ENCODE data around the gene LRRC74A. TPM values are rescaled to one million over a fixed set of nuclear protein-coding genes. Genes with fewer than 3 reads are reported as not detected.

LRRC74A gene
- total RNA-seq, 2 donors from 2014 or later: not detected

DNA sequence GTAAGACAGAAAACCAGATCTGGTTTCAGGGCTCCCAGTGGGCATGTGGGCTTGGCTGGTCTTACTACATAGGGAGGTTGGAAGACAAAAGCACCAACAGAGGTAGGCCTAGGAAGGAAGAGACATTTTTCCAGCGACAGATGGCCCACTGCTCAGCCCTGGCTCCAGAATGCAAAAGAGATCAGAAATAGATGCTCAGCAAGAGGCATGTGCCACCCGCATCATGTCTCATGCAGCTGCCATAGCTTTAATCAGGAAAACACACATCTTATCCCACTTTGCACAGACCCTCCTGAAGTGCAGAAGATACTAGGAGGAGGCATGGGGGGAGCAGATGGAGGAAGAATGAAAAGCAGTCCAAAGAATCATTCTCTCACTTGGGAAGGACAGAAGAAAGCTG lies 39.6 kb upstream of the LRRC74A start:
- Histone ChIP-seq H3K4me1 (peaks cover 12% of the 10 kb centered on the region), H3K27ac (no peak overlapping the region), H3K36me3 (replicated peaks in 1 of 2; ENCODE audit: insufficient read depth in 1 of 2, low read depth in 2 of 2) (peaks cover 12 to 36% of the 10 kb centered on the region in 2 donors), H3K9me3 (no peaks in the 10 kb centered on the region), H3K27me3 (no peaks in the 10 kb centered on the region), H3K4me3 (no peak overlapping the region)
- no peak for ATAC-seq
- TF ChIP-seq, protein P1, sequence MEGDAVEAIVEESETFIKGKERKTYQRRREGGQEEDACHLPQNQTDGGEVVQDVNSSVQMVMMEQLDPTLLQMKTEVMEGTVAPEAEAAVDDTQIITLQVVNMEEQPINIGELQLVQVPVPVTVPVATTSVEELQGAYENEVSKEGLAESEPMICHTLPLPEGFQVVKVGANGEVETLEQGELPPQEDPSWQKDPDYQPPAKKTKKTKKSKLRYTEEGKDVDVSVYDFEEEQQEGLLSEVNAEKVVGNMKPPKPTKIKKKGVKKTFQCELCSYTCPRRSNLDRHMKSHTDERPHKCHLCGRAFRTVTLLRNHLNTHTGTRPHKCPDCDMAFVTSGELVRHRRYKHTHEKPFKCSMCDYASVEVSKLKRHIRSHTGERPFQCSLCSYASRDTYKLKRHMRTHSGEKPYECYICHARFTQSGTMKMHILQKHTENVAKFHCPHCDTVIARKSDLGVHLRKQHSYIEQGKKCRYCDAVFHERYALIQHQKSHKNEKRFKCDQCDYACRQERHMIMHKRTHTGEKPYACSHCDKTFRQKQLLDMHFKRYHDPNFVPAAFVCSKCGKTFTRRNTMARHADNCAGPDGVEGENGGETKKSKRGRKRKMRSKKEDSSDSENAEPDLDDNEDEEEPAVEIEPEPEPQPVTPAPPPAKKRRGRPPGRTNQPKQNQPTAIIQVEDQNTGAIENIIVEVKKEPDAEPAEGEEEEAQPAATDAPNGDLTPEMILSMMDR (IDR thresholded peaks at IDR 0.05): no peak
- no peak for TF ChIP-seq POLR2A (IDR thresholded peaks at IDR 0.05)
- 87 to 100% methylated on average over 2 of the region's 2 CpGs for WGBS, 2 donors
- DNase-seq: no peak
- intact Hi-C loops (cut with DNase I): no loop called here

DNA sequence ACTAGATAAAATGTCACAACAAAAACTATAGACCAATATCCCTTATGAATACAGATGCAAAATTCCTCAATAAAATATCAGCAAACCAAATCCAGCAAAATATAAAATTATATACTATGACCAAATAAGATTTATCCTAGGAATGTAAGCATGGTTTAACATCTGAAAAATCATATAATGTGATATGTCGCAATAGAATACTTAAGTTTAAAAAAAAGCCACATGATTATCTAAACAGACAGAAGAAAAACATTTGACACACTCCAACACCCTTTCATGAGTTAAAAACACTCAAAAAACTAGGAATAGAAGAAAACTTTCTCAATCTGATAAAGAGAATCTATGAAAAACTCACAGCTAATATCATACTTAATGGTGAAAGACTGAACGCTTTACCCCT lies 33.8 kb upstream of the LRRC74A start:
- ATAC-seq: no peak
- no peaks in the 10 kb centered on the region for H3K4me1 ChIP-seq
- intact Hi-C loops (cut with DNase I): no loop called here
- H3K4me3 ChIP-seq: no peak overlapping the region
- H3K9me3 ChIP-seq: no peaks in the 10 kb centered on the region
- no peaks in the 10 kb centered on the region for H3K27me3 ChIP-seq
- TF ChIP-seq, protein P1 (IDR thresholded peaks at IDR 0.05): no peak
- TF ChIP-seq POLR2A (IDR thresholded peaks at IDR 0.05): no peak
- peaks cover 12 to 34% of the 10 kb centered on the region in 2 donors for H3K36me3 ChIP-seq (replicated peaks in 1 of 2; ENCODE audit: insufficient read depth in 1 of 2, low read depth in 2 of 2)
- WGBS, 2 donors: 90 to 95% methylated on average over 2 of the region's 2 CpGs
- H3K27ac ChIP-seq: no peak overlapping the region
- DNase-seq: no peak

DNA sequence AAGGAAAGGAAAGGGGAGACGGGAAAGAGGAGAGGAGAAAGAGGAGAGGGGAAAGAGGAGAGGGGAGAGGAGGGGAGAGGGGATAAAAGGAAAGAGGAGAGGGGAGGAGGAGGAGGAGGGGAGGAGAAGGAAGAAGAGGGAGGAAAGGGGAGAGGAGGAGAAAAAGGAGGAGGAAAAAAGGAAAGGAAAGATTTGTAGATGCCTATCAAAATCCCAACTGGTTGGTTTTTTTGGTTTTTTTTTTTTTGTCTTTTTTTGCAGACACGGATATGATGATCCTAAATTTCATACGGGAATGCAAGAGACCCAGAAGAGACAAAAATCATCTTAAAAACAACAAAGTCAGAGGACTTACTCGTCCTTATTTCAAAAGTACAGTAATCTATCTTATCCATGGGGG lies 32.9 kb upstream of the LRRC74A start:
- ATAC-seq (no peak), DNase-seq (no peak)
- intact Hi-C loops (cut with DNase I): no loop called here
- Histone ChIP-seq H3K27ac (no peak overlapping the region), H3K4me3 (no peak overlapping the region), H3K27me3 (no peaks in the 10 kb centered on the region), H3K9me3 (no peaks in the 10 kb centered on the region), H3K36me3 (replicated peaks in 1 of 2; ENCODE audit: insufficient read depth in 1 of 2, low read depth in 2 of 2) (peaks cover 8 to 32% of the 10 kb centered on the region in 2 donors), H3K4me1 (no peaks in the 10 kb centered on the region)
- TF ChIP-seq, protein P1 (IDR thresholded peaks at IDR 0.05): no peak
- TF ChIP-seq POLR2A (IDR thresholded peaks at IDR 0.05): no peak
- 83 to 84% methylated on average over 4 of the region's 4 CpGs for WGBS, 2 donors

DNA sequence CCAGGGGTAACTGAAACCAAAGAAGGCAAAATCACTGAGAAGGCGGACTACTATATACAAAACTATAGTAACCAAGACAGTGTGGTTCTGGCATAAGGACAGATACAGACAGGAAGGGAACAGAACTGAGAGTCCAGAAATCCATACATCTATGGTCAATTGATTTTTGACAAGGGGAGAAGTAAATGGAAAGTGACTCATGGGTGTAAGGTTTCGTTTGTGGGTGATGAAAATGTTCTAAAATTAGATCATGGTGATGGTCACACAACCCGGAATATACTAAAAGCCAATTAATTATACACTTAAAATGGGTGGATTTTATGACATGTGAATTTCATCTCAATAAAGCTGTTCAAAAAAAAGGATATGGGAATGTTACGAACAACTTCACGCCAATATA lies 32.3 kb upstream of the LRRC74A start:
- no peaks in the 10 kb centered on the region for H3K9me3 ChIP-seq
- H3K4me1 ChIP-seq: no peaks in the 10 kb centered on the region
- intact Hi-C loops (cut with DNase I): no loop called here
- TF ChIP-seq POLR2A (IDR thresholded peaks at IDR 0.05): no peak
- TF ChIP-seq, protein P1 (IDR thresholded peaks at IDR 0.05): no peak
- no peaks in the 10 kb centered on the region for H3K27me3 ChIP-seq
- H3K4me3 ChIP-seq: no peak overlapping the region
- WGBS, 2 donors: 85% methylated on average over 5 of the region's 5 CpGs
- H3K27ac ChIP-seq: no peak overlapping the region
- DNase-seq: no peak
- no peak for ATAC-seq
- peaks cover 3 to 28% of the 10 kb centered on the region in 2 donors for H3K36me3 ChIP-seq (replicated peaks in 1 of 2; ENCODE audit: insufficient read depth in 1 of 2, low read depth in 2 of 2)

DNA sequence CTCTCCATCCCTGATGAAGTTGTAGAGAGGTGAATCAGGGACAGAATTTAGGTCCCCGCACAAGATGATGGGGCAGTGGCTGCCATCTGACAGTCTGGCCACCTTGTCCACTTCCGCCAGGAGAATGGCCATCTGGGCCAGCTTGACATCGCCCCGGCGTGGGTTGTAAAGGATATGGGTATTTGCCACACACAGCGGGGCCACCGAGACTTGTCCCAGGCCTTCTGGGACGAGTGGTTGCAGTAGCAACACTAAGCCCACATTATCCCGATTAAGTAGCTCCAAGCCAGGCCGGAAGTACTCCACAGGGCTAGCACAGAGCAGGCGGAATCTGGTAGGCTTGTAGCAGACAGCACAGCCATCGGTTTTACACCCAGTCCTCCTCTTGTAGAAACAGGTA lies 19.8 kb upstream of the LRRC74A start:
- ATAC-seq (no peak), DNase-seq (no peak)
- WGBS, 2 donors: 91% methylated on average over 11 to 12 of the region's 12 CpGs
- no peak overlapping the region for H3K4me3 ChIP-seq
- TF ChIP-seq, protein P1 (IDR thresholded peaks at IDR 0.05): no peak
- TF ChIP-seq POLR2A (IDR thresholded peaks at IDR 0.05): no peak
- intact Hi-C loops (cut with DNase I): loop anchor here (10.0 kb wide), 1 partner anchor 102 kb away; no protein-coding TSS in a partner anchor
- peaks cover 37% of the 10 kb centered on the region for H3K4me1 ChIP-seq
- H3K36me3 ChIP-seq (replicated peaks in 1 of 2; ENCODE audit: insufficient read depth in 1 of 2, low read depth in 2 of 2): peaks cover 9 to 26% of the 10 kb centered on the region in 2 donors
- H3K27ac ChIP-seq: no peak overlapping the region
- H3K9me3 ChIP-seq: no peaks in the 10 kb centered on the region
- no peaks in the 10 kb centered on the region for H3K27me3 ChIP-seq

All from body of pancreas (tissue), 4 donors.